PC-3 (cell line): ENCODE measurements around the gene SOS1. TPM values are rescaled to one million over a fixed set of nuclear protein-coding genes. Genes with fewer than 3 reads are reported as not detected.

Experiments
- ATAC-seq: fragments of 200-7000 bp; cut with Tn5 transposase; 2 replicates; pipeline ENCODE4 v1.9.1; 2020; ENCODE audit warnings: mild to moderate bottlenecking, moderate library complexity
- BruUV-seq: library from RNA; stranded (reverse); fragments of 400-500 nt; replicated peaks from 2 replicates; lab custom pipeline; 2021; lab: Mats Ljungman, UMichigan
- CTCF ChIA-PET: fragments of 300-600 bp; sonication (Branson Sonifier 250); formaldehyde crosslinking; loops from one replicate; lab custom pipeline; 2022; ENCODE audit warnings: antibody characterized with exemption; lab: Charles Lee
- POLR2A ChIA-PET: fragments of 300-600 bp; sonication (Branson Sonifier 250); formaldehyde crosslinking; loops from one replicate; lab custom pipeline; 2022; ENCODE audit warnings: antibody characterized with exemption; ENCODE audit not compliant: unreplicated experiment; lab: Charles Lee
- DNase-seq: peaks from one replicate; pipeline ENCODE4 v3.0.0-alpha.2; 2015
- H2AFZ ChIP-seq: fragments of 300-600 bp; sonication (generic); 2 replicates; pipeline ENCODE4 v1.6.0; 2016; ENCODE audit warnings: antibody characterized with exemption, low read length
- H3F3A ChIP-seq: fragments of 300-600 bp; sonication (generic); one replicate; pipeline ENCODE4 v1.6.0; 2017; ENCODE audit warnings: antibody characterized with exemption, low read length, control low read depth, mild to moderate bottlenecking; ENCODE audit not compliant: unreplicated experiment
- H3K27ac ChIP-seq: fragments of 300-600 bp; sonication (generic); 2 replicates; pipeline ENCODE4 v1.5.1; 2016; ENCODE audit warnings: mild to moderate bottlenecking, low read length
- H3K27me3 ChIP-seq: fragments of 300-600 bp; sonication (generic); 2 replicates; pipeline ENCODE4 v1.6.1; 2016; ENCODE audit warnings: low read length, mixed read lengths
- H3K36me3 ChIP-seq: fragments of 300-600 bp; sonication (generic); 2 replicates; pipeline ENCODE4 v1.6.1; 2016; ENCODE audit warnings: low read depth, mixed run types, low read length, mixed read lengths
- H3K4me1 ChIP-seq: fragments of 300-600 bp; sonication (generic); 2 replicates; pipeline ENCODE4 v1.5.1; 2016; ENCODE audit warnings: low read length; ENCODE audit not compliant: insufficient read depth
- H3K4me2 ChIP-seq: fragments of 300-600 bp; sonication (generic); 2 replicates; pipeline ENCODE4 v1.6.0; 2016; ENCODE audit warnings: low read length
- H3K4me3 ChIP-seq: fragments of 300-600 bp; sonication (generic); 2 replicates; pipeline ENCODE4 v1.5.1; 2016; ENCODE audit warnings: mild to moderate bottlenecking, low read length, mixed read lengths
- H3K79me2 ChIP-seq: fragments of 300-600 bp; sonication (generic); 2 replicates; pipeline ENCODE4 v1.6.1; 2017; ENCODE audit warnings: low read length, mixed read lengths
- H3K9ac ChIP-seq: fragments of 300-600 bp; sonication (generic); 2 replicates; pipeline ENCODE4 v1.6.0; 2016; ENCODE audit warnings: mild to moderate bottlenecking, low read length
- H3K9me2 ChIP-seq: fragments of 300-600 bp; sonication (generic); replicated peaks from 2 replicates; pipeline ENCODE4 v1.6.1; 2016; ENCODE audit warnings: mixed run types, low read length, mixed read lengths
- H3K9me3 ChIP-seq: fragments of 300-600 bp; sonication (generic); 2 replicates; pipeline ENCODE4 v1.6.1; 2016; ENCODE audit warnings: low read length, mixed read lengths
- H4K20me1 ChIP-seq: fragments of 300-600 bp; sonication (generic); 2 replicates; pipeline ENCODE4 v1.6.1; 2016; ENCODE audit warnings: low read length, mixed read lengths
- CTCF ChIP-seq: fragments of 300-600 bp; sonication (generic); conservative IDR thresholded peaks from 2 replicates; pipeline ENCODE4 v1.5.1; 2017; ENCODE audit warnings: antibody characterized with exemption, low read depth, mild to moderate bottlenecking, low read length
- EZH2 ChIP-seq: fragments of 300-600 bp; sonication (generic); IDR thresholded peaks from one replicate; pipeline ENCODE4 v1.6.1; 2017; ENCODE audit warnings: antibody characterized with exemption, mild to moderate bottlenecking, low read length; ENCODE audit not compliant: unreplicated experiment
- EZH2phosphoT487 ChIP-seq: fragments of 300-600 bp; sonication (generic); IDR thresholded peaks from 2 replicates; pipeline ENCODE4 v1.6.1; 2018; ENCODE audit warnings: mild to moderate bottlenecking, antibody characterized with exemption, low read length, borderline replicate concordance
- intact Hi-C: fragments of 100-400 bp; cut with micrococcal nuclease; formaldehyde crosslinking; loops from 2 replicates; pipeline ENCODE4 v1.9.0; 2023
- total RNA-seq: library from RNA; depleted of rRNA; stranded (reverse); fragments of >200 nt; gene quantifications from 2 replicates; pipeline ENCODE4 v1.2.3, GENCODE V29; 2014

SOS1 gene
- total RNA-seq, 1 experiment from 2014 or later: 9.7 TPM

GRCh38 chr2:38951766-38952165, 169.1 kb downstream of the SOS1 start:
- H3F3A ChIP-seq: peaks cover 4% of the 10 kb centered on the region
- no peaks in the 10 kb centered on the region for H3K79me2 ChIP-seq
- H3K27me3 ChIP-seq: no peaks in the 10 kb centered on the region
- TF ChIP-seq CTCF (no peak), EZH2 (no peak), EZH2phosphoT487 (no peak)
- DNase-seq: no peak
- H4K20me1 ChIP-seq: no peaks in the 10 kb centered on the region
- POLR2A ChIA-PET: no interaction called here
- H3K9me2 ChIP-seq: no peaks in the 10 kb centered on the region
- no peak overlapping the region for H2AFZ ChIP-seq
- no peak overlapping the region for H3K4me3 ChIP-seq
- H3K9me3 ChIP-seq: no peaks in the 10 kb centered on the region
- H3K27ac ChIP-seq: no peak overlapping the region
- BruUV-seq: no TSS peak
- H3K36me3 ChIP-seq: no peaks in the 10 kb centered on the region
- H3K4me1 ChIP-seq: peaks cover 14% of the 10 kb centered on the region
- intact Hi-C loops: no loop called here
- no peak for ATAC-seq
- H3K9ac ChIP-seq: no peak overlapping the region
- H3K4me2 ChIP-seq: no peak overlapping the region
- CTCF ChIA-PET: no interaction called here

GRCh38 chr2:38948995-38949394, 171.9 kb downstream of the SOS1 start:
- no peaks in the 10 kb centered on the region for H4K20me1 ChIP-seq
- peaks cover 21% of the 10 kb centered on the region for H3K4me1 ChIP-seq
- POLR2A ChIA-PET: no interaction called here
- peaks cover 4% of the 10 kb centered on the region for H3F3A ChIP-seq
- no peaks in the 10 kb centered on the region for H3K36me3 ChIP-seq
- H3K27ac ChIP-seq: no peak overlapping the region
- intact Hi-C loops: loop anchor here (5.0 kb wide), 1 partner anchor 88 kb away; no protein-coding TSS in a partner anchor
- H3K4me2 ChIP-seq: no peak overlapping the region
- no peak overlapping the region for H3K4me3 ChIP-seq
- H3K9me3 ChIP-seq: no peaks in the 10 kb centered on the region
- no peaks in the 10 kb centered on the region for H3K79me2 ChIP-seq
- no peak overlapping the region for H3K9ac ChIP-seq
- no peak for TF ChIP-seq CTCF
- no peak for TF ChIP-seq EZH2phosphoT487
- no peak for TF ChIP-seq EZH2
- CTCF ChIA-PET: no interaction called here
- no peaks in the 10 kb centered on the region for H3K27me3 ChIP-seq
- ATAC-seq: no peak
- no TSS peak for BruUV-seq
- H2AFZ ChIP-seq: no peak overlapping the region
- no peak for DNase-seq
- no peaks in the 10 kb centered on the region for H3K9me2 ChIP-seq

- Histone ChIP-seq H3K27me3 (no peaks in the 10 kb centered on the region), H3K9ac (no peak overlapping the region), H2AFZ (peak overlapping the region; percentile 19; the same call in 1 of the 2 replicates), H3K4me3 (no peak overlapping the region), H3K36me3 (no peaks in the 10 kb centered on the region), H3K79me2 (no peaks in the 10 kb centered on the region), H3K4me2 (no peak overlapping the region), H4K20me1 (no peaks in the 10 kb centered on the region), H3K27ac (no peak overlapping the region), H3K9me2 (no peaks in the 10 kb centered on the region), H3F3A (peaks cover 4% of the 10 kb centered on the region), H3K9me3 (no peaks in the 10 kb centered on the region), H3K4me1 (peaks cover 21% of the 10 kb centered on the region)
- intact Hi-C loops: loop anchor here (5.0 kb wide), 1 partner anchor 89 kb away; no protein-coding TSS in a partner anchor
- DNase-seq: no peak
- ChIA-PET CTCF (interaction anchor here (0.7 to 2.3 kb wide), 5 partner anchors 88 to 296 kb away, joined by 3 to 65 read pairs (median 8); no protein-coding TSS in a partner anchor), POLR2A (interaction anchor here (0.6 kb wide), 1 partner anchor 234 kb away, joined by 5 read pairs; no protein-coding TSS in a partner anchor)
- TF ChIP-seq EZH2phosphoT487 (no peak), CTCF (no peak), EZH2 (no peak)
- no peak for ATAC-seq
- BruUV-seq: no TSS peak
Measured at GRCh38 chr2:38948387-38948882, 172.4 kb downstream of the SOS1 start.
